Spinal cord (tissue), 10 donors: ENCODE data around the gene WDR3. TPM values are rescaled to one million over a fixed set of nuclear protein-coding genes. Genes with fewer than 3 reads are reported as not detected.

Experiments
- DNase-seq, 6 donors: peaks; one replicate each; pipeline versions ENCODE4 v3.0.0 to v3.0.0-alpha.2; 2013 to 2015; ENCODE audit warnings: low spot score in 6 of 6, low read depth in 4 of 6
- H3K27ac ChIP-seq: one replicate; pipeline ENCODE4 v1.5.1; 2013; ENCODE audit warnings: low read depth, low read length, control low read depth
- H3K27me3 ChIP-seq: one replicate; pipeline ENCODE4 v1.6.1; 2013; ENCODE audit warnings: low read length; ENCODE audit not compliant: control insufficient read depth, insufficient read depth
- H3K36me3 ChIP-seq: one replicate; pipeline ENCODE4 v1.6.1; 2013; ENCODE audit warnings: low read length; ENCODE audit not compliant: control insufficient read depth, insufficient read depth
- H3K4me1 ChIP-seq: one replicate; pipeline ENCODE4 v1.6.1; 2013; ENCODE audit warnings: low read length; ENCODE audit not compliant: control insufficient read depth, insufficient read depth
- H3K4me3 ChIP-seq: one replicate; pipeline ENCODE4 v1.5.1; 2013; ENCODE audit warnings: low read depth, low read length, control low read depth
- H3K9me3 ChIP-seq: one replicate; pipeline ENCODE4 v1.6.1; 2013; ENCODE audit warnings: low read length; ENCODE audit not compliant: control insufficient read depth, insufficient read depth
- WGBS: methylation state at CpG from one replicate; pipeline ENCODE4 v1.1.5; 2013; ENCODE audit warnings: missing lambda C conversion rate; ENCODE audit not compliant: insufficient coverage; 5-methylcytosine and 5-hydroxymethylcytosine counted together
- polyA plus RNA-seq, 2 donors: library from polyadenylated mRNA; unstranded; fragments of 120-200 nt; gene quantifications; one replicate each; pipeline ENCODE4 v1.2.1, GENCODE V29; 2013; ENCODE audit not compliant: insufficient read length in 2 of 2
- total RNA-seq, 2 donors: library from RNA; depleted of rRNA in 1 of 2; stranded (reverse); fragments of 120-200 nt in 1 of 2; fragments of >200 nt in 1 of 2; gene quantifications; one replicate each; pipeline versions ENCODE4 v1.2.3 to v1.2.4, GENCODE V29; 2013 to 2014
- donor health status: healthy.

The WDR3 gene
- total and polyA plus RNA-seq, 4 donors: 15.4 to 26.0 (median 21.1) TPM

GRCh38 chr1:117930484-117930883, 945 bp downstream of the WDR3 start:
- peak overlapping the region; percentile 88 for H3K4me3 ChIP-seq
- H3K4me1 ChIP-seq: peaks cover 4% of the 10 kb centered on the region
- no peak overlapping the region for H3K27ac ChIP-seq
- H3K27me3 ChIP-seq: no peaks in the 10 kb centered on the region
- DNase-seq: no peak
- H3K36me3 ChIP-seq: no peaks in the 10 kb centered on the region
- H3K9me3 ChIP-seq: no peaks in the 10 kb centered on the region
- 7% methylated on average over 6 of the region's 6 CpGs for WGBS

- DNase-seq: no peak
- Histone ChIP-seq H3K27me3 (no peaks in the 10 kb centered on the region), H3K4me1 (peaks cover 4% of the 10 kb centered on the region), H3K9me3 (no peaks in the 10 kb centered on the region), H3K27ac (no peak overlapping the region), H3K36me3 (no peaks in the 10 kb centered on the region), H3K4me3 (no peak overlapping the region)
- 100% methylated on average over 2 of the region's 4 CpGs for WGBS
Measured at GRCh38 chr1:117932576-117932975, 3.0 kb downstream of the WDR3 start.

GRCh38 chr1:117933769-117934168, 4.2 kb downstream of the WDR3 start:
- Histone ChIP-seq H3K27ac (no peak overlapping the region), H3K4me1 (peaks cover 4% of the 10 kb centered on the region), H3K27me3 (no peaks in the 10 kb centered on the region), H3K36me3 (no peaks in the 10 kb centered on the region), H3K9me3 (no peaks in the 10 kb centered on the region), H3K4me3 (no peak overlapping the region)
- WGBS: no CpG with 5 or more reads among the region's 2 CpGs
- no peak for DNase-seq

- Histone ChIP-seq H3K4me1 (no peaks in the 10 kb centered on the region), H3K36me3 (peaks cover 28% of the 10 kb centered on the region), H3K27ac (no peak overlapping the region), H3K9me3 (no peaks in the 10 kb centered on the region), H3K27me3 (no peaks in the 10 kb centered on the region), H3K4me3 (no peak overlapping the region)
- WGBS: no CpG with 5 or more reads among the region's 2 CpGs
- no peak for DNase-seq
Measured at GRCh38 chr1:117942293-117942692, 12.8 kb downstream of the WDR3 start.

GRCh38 chr1:117952386-117952785, 22.8 kb downstream of the WDR3 start:
- no peaks in the 10 kb centered on the region for H3K27me3 ChIP-seq
- WGBS: 70% methylated on average over 1 of the region's 1 CpG
- no peaks in the 10 kb centered on the region for H3K4me1 ChIP-seq
- no peak overlapping the region for H3K4me3 ChIP-seq
- H3K9me3 ChIP-seq: no peaks in the 10 kb centered on the region
- DNase-seq: no peak
- H3K27ac ChIP-seq: no peak overlapping the region
- H3K36me3 ChIP-seq: peaks cover 6% of the 10 kb centered on the region

- H3K9me3 ChIP-seq: no peaks in the 10 kb centered on the region
- WGBS: no CpG with 5 or more reads among the region's 3 CpGs
- no peak overlapping the region for H3K27ac ChIP-seq
- DNase-seq: no peak
- no peaks in the 10 kb centered on the region for H3K4me1 ChIP-seq
- no peaks in the 10 kb centered on the region for H3K27me3 ChIP-seq
- no peak overlapping the region for H3K4me3 ChIP-seq
- H3K36me3 ChIP-seq: peaks cover 4% of the 10 kb centered on the region
Measured at GRCh38 chr1:117959364-117959763, 29.8 kb downstream of the WDR3 start.

GRCh38 chr1:117964290-117965038, 34.9 kb downstream of the WDR3 start:
- no peak overlapping the region for H3K4me3 ChIP-seq
- no peaks in the 10 kb centered on the region for H3K4me1 ChIP-seq
- no peak for DNase-seq
- no peak overlapping the region for H3K27ac ChIP-seq
- peaks cover 4% of the 10 kb centered on the region for H3K36me3 ChIP-seq
- H3K27me3 ChIP-seq: no peaks in the 10 kb centered on the region
- WGBS: 87% methylated on average over 3 of the region's 3 CpGs
- no peaks in the 10 kb centered on the region for H3K9me3 ChIP-seq

- peaks cover 6% of the 10 kb centered on the region for H3K4me1 ChIP-seq
- H3K9me3 ChIP-seq: no peaks in the 10 kb centered on the region
- H3K27ac ChIP-seq: peak overlapping the region; percentile 36
- peak in 4 of 6 donors; percentile 4 to 84 (median 28) for DNase-seq
- 63% methylated on average over 2 of the region's 4 CpGs for WGBS
- H3K27me3 ChIP-seq: no peaks in the 10 kb centered on the region
- no peaks in the 10 kb centered on the region for H3K36me3 ChIP-seq
- H3K4me3 ChIP-seq: no peak overlapping the region
Measured at GRCh38 chr1:117967477-117967876, 37.9 kb downstream of the WDR3 start.

- H3K4me3 ChIP-seq: no peak overlapping the region
- no CpG with 5 or more reads among the region's 1 CpG for WGBS
- DNase-seq: peak in 4 of 6 donors; percentile 4 to 91 (median 40)
- H3K27ac ChIP-seq: peak overlapping the region; percentile 36
- H3K27me3 ChIP-seq: no peaks in the 10 kb centered on the region
- peaks cover 6% of the 10 kb centered on the region for H3K4me1 ChIP-seq
- no peaks in the 10 kb centered on the region for H3K9me3 ChIP-seq
- no peaks in the 10 kb centered on the region for H3K36me3 ChIP-seq
Measured at GRCh38 chr1:117967881-117968280, 38.3 kb downstream of the WDR3 start.

GRCh38 chr1:117970252-117970651, 40.7 kb downstream of the WDR3 start:
- WGBS: 13% methylated on average over 7 of the region's 9 CpGs
- peak in 5 of 6 donors; percentile 17 to 84 (median 39) for DNase-seq
- no peak overlapping the region for H3K4me3 ChIP-seq
- H3K27me3 ChIP-seq: no peaks in the 10 kb centered on the region
- H3K4me1 ChIP-seq: peaks cover 6% of the 10 kb centered on the region
- no peak overlapping the region for H3K27ac ChIP-seq
- no peaks in the 10 kb centered on the region for H3K9me3 ChIP-seq
- no peaks in the 10 kb centered on the region for H3K36me3 ChIP-seq
